Activated naive CD4-positive, alpha-beta T cell treated with anti-CD3 and anti-CD28 coated beads, Interleukin-2, amount 10 ng/mL, durations not matched to agents 7 days and 5 days (primary cell): ENCODE results near the gene LAT.

Source experiments
- CTCF ChIA-PET: fragments of 350-600 bp; sonication (Branson Sonifier 250); formaldehyde crosslinking; loops from one replicate; lab custom pipeline; 2021; ENCODE audit warnings: antibody characterized with exemption; lab: Charles Lee
- DNase-seq: peaks from one replicate; pipeline ENCODE4 v3.0.0-alpha.2; 2020
- H3K27ac Mint-ChIP-seq: one replicate; pipeline ENCODE4 v1.8.0; 2021; ENCODE audit warnings: mild to moderate bottlenecking, moderate library complexity, mixed read lengths
- H3K27me3 Mint-ChIP-seq: one replicate; pipeline ENCODE4 v1.8.0; 2021; ENCODE audit warnings: mild to moderate bottlenecking, mixed read lengths
- H3K36me3 Mint-ChIP-seq: one replicate; pipeline ENCODE4 v1.8.0; 2021; ENCODE audit warnings: mixed read lengths
- H3K4me1 Mint-ChIP-seq: one replicate; pipeline ENCODE4 v1.8.0; 2021; ENCODE audit warnings: mixed read lengths
- H3K4me3 Mint-ChIP-seq: one replicate; pipeline ENCODE4 v1.8.0; 2021; ENCODE audit warnings: mild to moderate bottlenecking, moderate library complexity, mixed read lengths
- H3K9me3 Mint-ChIP-seq: one replicate; pipeline ENCODE4 v1.8.0; 2021; ENCODE audit warnings: mixed read lengths

Gene LAT

DNA sequence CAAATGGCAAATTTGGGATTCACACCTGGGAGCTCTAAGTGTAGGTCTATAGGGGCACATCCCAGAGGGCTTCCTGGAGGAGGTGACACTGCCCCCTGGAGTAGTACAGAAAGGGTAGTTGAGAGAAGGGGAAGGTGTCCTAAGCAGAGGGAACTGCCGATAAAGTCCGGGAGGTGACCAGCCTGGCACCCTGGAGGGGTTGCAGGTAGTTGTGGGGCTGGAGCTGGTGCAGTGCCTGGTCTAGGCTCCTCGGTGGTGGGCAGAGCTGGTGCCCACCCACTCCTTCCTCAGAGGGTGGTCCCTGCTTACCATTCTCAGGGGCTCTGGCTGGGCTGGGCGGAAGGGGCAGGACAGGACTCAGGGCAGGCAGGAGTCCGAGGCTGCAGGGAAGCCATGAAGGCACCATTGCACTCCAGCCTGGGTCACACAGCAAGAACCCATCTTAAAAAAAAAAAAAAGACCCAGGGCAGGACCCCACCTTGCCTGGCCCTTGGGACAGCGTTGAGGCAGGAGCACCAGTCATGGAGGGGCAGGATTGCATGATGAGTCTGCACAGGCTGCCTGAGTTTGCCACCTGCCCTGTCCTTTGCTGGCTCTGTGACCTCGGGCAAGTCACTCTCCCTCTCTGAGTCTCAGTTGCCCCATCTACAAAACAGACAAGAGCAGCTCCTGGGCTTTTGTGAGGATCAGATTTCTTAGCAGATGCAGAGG, 43.8 kb downstream of the LAT start:
- H3K27ac Mint-ChIP-seq: peak overlapping the region; percentile 49

DNA sequence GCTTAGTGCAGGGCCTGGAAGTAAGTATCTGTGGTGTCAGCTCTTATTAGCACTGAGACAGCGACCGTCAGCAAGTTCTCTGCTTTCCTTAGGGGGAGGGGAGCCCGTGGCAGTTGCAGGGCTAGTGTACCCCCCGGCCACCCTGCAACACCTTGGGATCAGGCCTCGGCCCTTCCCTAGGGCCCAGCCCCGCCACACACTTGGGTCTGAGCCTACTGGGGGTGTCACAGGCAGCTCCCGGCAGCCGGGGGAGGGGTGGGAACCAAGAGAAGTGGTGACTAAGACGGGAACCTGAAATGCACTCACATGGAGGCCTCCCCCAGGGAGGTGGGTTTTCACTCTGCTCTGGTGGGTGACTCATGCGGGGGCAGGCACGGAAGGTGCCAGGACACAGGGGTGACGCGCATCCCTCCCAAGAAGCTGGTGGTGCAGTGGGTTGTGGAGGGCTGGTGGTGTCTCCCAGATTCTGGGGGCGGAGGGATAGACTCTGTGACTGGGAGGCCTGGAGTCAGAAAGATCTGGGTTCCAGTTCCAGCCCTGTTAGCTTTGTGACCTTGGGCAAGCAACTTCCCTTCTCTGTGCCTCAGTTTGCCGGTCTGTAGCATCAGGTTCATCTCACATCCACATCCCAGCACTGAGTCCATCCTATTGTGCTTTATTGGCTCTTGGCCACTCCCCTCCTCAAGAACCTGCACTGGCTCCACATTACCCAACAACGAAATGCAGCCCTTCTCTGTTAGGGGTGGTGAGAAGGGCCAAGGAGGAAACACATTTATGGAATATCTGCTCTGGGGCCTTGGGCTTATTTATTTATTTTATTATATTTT, 44.5 kb downstream of the LAT start:
- no peaks in the 10 kb centered on the region for H3K36me3 Mint-ChIP-seq
- H3K27ac Mint-ChIP-seq: no peak overlapping the region
- no peak overlapping the region for H3K4me3 Mint-ChIP-seq
- no peaks in the 10 kb centered on the region for H3K27me3 Mint-ChIP-seq
- H3K9me3 Mint-ChIP-seq: no peaks in the 10 kb centered on the region
- DNase-seq: peak; percentile 58
- peaks cover 34% of the 10 kb centered on the region for H3K4me1 Mint-ChIP-seq
- CTCF ChIA-PET: interaction anchor here (0.8 to 1.4 kb wide), 3 partner anchors 9 to 50 kb away, joined by 3 read pairs; no protein-coding TSS in a partner anchor

More for the DNA sequence above, 43.8 kb downstream of the LAT start:
- H3K4me3 Mint-ChIP-seq: no peak overlapping the region
- H3K4me1 Mint-ChIP-seq: peaks cover 42% of the 10 kb centered on the region
- CTCF ChIA-PET: interaction anchor here (0.8 to 1.4 kb wide), 2 partner anchors 8 to 49 kb away, joined by 3 read pairs; no protein-coding TSS in a partner anchor
- H3K27me3 Mint-ChIP-seq: no peaks in the 10 kb centered on the region
- no peak for DNase-seq
- no peaks in the 10 kb centered on the region for H3K9me3 Mint-ChIP-seq
- no peaks in the 10 kb centered on the region for H3K36me3 Mint-ChIP-seq

DNA sequence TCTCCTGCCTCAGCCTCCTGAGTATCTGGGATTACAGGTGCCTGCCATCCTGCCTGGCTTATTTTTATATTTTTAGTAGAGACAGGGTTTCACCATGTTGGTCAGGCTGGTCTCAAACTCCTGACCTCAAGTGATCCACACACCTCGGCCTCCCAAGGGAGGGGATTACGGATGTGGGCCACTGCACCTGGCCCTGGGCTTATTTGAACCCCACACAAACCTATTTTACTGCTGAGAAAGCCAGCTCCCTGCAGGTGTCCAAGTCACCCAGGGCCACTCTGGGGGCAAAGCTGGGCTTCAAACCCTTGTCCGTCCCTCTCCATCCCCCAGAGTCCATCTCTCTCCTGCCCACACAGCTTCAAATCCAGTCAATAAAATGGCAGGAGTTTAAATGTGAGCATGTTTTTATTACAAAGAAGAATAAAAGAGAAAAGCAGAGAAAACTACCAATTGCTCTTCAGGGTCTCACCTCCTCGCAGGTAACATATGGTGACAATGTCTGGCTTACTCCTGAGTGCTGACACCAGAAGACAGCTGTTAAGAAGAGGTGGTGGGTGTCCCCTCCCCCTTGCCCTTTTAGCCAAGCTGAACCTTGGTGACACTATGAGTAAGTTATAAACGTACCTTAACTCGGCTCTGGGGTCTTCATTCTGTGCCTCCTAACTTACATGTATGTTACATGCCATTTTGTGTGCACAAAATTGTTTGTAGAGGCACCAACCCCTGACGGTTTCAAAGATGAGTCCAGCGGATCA, 45.4 kb downstream of the LAT start:
- Mint-ChIP-seq H3K9me3 (no peaks in the 10 kb centered on the region), H3K27me3 (no peaks in the 10 kb centered on the region), H3K4me3 (no peak overlapping the region)

More for the DNA sequence above, 45.4 kb downstream of the LAT start:
- Mint-ChIP-seq H3K27ac (no peak overlapping the region), H3K4me1 (peaks cover 25% of the 10 kb centered on the region), H3K36me3 (no peaks in the 10 kb centered on the region)
- DNase-seq: no peak
- CTCF ChIA-PET: interaction anchor here (1.4 kb wide), 2 partner anchors 18 to 51 kb away, joined by 3 read pairs; no protein-coding TSS in a partner anchor
